Smooth muscle cell (in vitro differentiated cells): ENCODE results near the gene NAPB. TPM values are rescaled to one million over a fixed set of nuclear protein-coding genes. Genes with fewer than 3 reads are reported as not detected.

Source experiments
- DNase-seq: peaks from one replicate; lab custom pipeline; 2025; ENCODE audit not compliant: unreplicated experiment; lab: John Stamatoyannopoulos, UW
- H2AFZ ChIP-seq: fragments of 200-600 bp; sonication (generic); 2 replicates; pipeline ENCODE4 v1.6.0; 2016; ENCODE audit warnings: antibody characterized with exemption, low read depth, mild to moderate bottlenecking
- H3F3A ChIP-seq: fragments of 200-600 bp; sonication (generic); 2 replicates; pipeline ENCODE4 v1.6.0; 2017; ENCODE audit warnings: antibody characterized with exemption, low read depth
- H3K27ac ChIP-seq: fragments of 200-600 bp; sonication (generic); 2 replicates; pipeline ENCODE4 v1.5.1; 2016; ENCODE audit warnings: low read depth, mild to moderate bottlenecking
- H3K27me3 ChIP-seq: fragments of 200-600 bp; sonication (generic); 2 replicates; pipeline ENCODE4 v1.6.1; 2016; ENCODE audit warnings: low read depth, mild to moderate bottlenecking
- H3K36me3 ChIP-seq: fragments of 200-600 bp; sonication (generic); 2 replicates; pipeline ENCODE4 v1.5.1; 2016; ENCODE audit warnings: low read depth
- H3K4me1 ChIP-seq: fragments of 200-600 bp; sonication (generic); 2 replicates; pipeline ENCODE4 v1.5.1; 2016; ENCODE audit warnings: low read depth
- H3K4me2 ChIP-seq: fragments of 200-600 bp; sonication (generic); 2 replicates; pipeline ENCODE4 v1.6.0; 2016; ENCODE audit warnings: mild to moderate bottlenecking
- H3K4me3 ChIP-seq: fragments of 200-600 bp; sonication (generic); 2 replicates; pipeline ENCODE4 v1.5.1; 2016; ENCODE audit warnings: mild to moderate bottlenecking
- H3K79me2 ChIP-seq: fragments of 200-600 bp; sonication (generic); 2 replicates; pipeline ENCODE4 v1.6.0; 2016; ENCODE audit warnings: low read depth, mild to moderate bottlenecking
- H3K9ac ChIP-seq: fragments of 200-600 bp; sonication (generic); 2 replicates; pipeline ENCODE4 v1.6.0; 2016; ENCODE audit warnings: low read depth
- H3K9me3 ChIP-seq: fragments of 200-600 bp; sonication (generic); replicated peaks from 2 replicates; pipeline ENCODE4 v1.5.1; 2016; ENCODE audit warnings: low read depth
- H4K20me1 ChIP-seq: fragments of 200-600 bp; sonication (generic); 2 replicates; pipeline ENCODE4 v1.6.0; 2016; ENCODE audit warnings: low read depth
- WGBS: methylation state at CpG from one replicate; pipeline ENCODE4 v1.1.7; 2016; ENCODE audit warnings: low lambda C conversion rate; 5-methylcytosine and 5-hydroxymethylcytosine counted together
- polyA plus RNA-seq: library from polyadenylated mRNA; unstranded; fragments of >200 nt; fragmentation: Nextera tagmentation; extraction: Ambion mirVana; gene quantifications from 2 replicates; pipeline ENCODE4 v1.2.1, GENCODE V29; 2016
- total RNA-seq: library from RNA; depleted of rRNA; stranded (reverse); fragments of >200 nt; gene quantifications from 2 replicates; pipeline ENCODE4 v1.2.3, GENCODE V29; 2014
- TF ChIP-seq, protein P1 (sequence below): fragments of 200-600 bp; sonication (generic); IDR thresholded peaks from 2 replicates; pipeline ENCODE4 v1.5.1; 2017; ENCODE audit warnings: borderline replicate concordance, mild to moderate bottlenecking, antibody characterized with exemption; ENCODE audit not compliant: insufficient read depth, poor library complexity, severe bottlenecking

Gene NAPB
- total and polyA plus RNA-seq, 2 experiments from 2014 or later: 0.65 to 11.4 TPM

GRCh38 chr20:23456873-23457272, 35.6 kb upstream of the NAPB start:
- TF ChIP-seq, protein P1, sequence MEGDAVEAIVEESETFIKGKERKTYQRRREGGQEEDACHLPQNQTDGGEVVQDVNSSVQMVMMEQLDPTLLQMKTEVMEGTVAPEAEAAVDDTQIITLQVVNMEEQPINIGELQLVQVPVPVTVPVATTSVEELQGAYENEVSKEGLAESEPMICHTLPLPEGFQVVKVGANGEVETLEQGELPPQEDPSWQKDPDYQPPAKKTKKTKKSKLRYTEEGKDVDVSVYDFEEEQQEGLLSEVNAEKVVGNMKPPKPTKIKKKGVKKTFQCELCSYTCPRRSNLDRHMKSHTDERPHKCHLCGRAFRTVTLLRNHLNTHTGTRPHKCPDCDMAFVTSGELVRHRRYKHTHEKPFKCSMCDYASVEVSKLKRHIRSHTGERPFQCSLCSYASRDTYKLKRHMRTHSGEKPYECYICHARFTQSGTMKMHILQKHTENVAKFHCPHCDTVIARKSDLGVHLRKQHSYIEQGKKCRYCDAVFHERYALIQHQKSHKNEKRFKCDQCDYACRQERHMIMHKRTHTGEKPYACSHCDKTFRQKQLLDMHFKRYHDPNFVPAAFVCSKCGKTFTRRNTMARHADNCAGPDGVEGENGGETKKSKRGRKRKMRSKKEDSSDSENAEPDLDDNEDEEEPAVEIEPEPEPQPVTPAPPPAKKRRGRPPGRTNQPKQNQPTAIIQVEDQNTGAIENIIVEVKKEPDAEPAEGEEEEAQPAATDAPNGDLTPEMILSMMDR: no peak
- no peaks in the 10 kb centered on the region for H3K9me3 ChIP-seq
- no peaks in the 10 kb centered on the region for H4K20me1 ChIP-seq
- no peak for DNase-seq
- H3K4me2 ChIP-seq: no peak overlapping the region
- no peak overlapping the region for H3K4me3 ChIP-seq
- no peaks in the 10 kb centered on the region for H3K27me3 ChIP-seq
- 96% methylated on average over 7 of the region's 7 CpGs for WGBS
- H3K27ac ChIP-seq: no peak overlapping the region
- H3F3A ChIP-seq: no peaks in the 10 kb centered on the region
- no peak overlapping the region for H3K9ac ChIP-seq
- H3K36me3 ChIP-seq: no peaks in the 10 kb centered on the region
- H2AFZ ChIP-seq: no peak overlapping the region
- H3K79me2 ChIP-seq: no peaks in the 10 kb centered on the region
- H3K4me1 ChIP-seq: no peaks in the 10 kb centered on the region

- Histone ChIP-seq H4K20me1 (no peaks in the 10 kb centered on the region), H3K36me3 (no peaks in the 10 kb centered on the region), H3K9ac (no peak overlapping the region), H3F3A (no peaks in the 10 kb centered on the region), H3K27ac (no peak overlapping the region), H3K27me3 (no peaks in the 10 kb centered on the region), H3K9me3 (no peaks in the 10 kb centered on the region), H3K4me1 (no peaks in the 10 kb centered on the region), H2AFZ (no peak overlapping the region), H3K4me2 (no peak overlapping the region), H3K79me2 (no peaks in the 10 kb centered on the region), H3K4me3 (no peak overlapping the region)
- no peak for DNase-seq
- 85% methylated on average over 3 of the region's 3 CpGs for WGBS
- TF ChIP-seq, protein P1: no peak
Observed at GRCh38 chr20:23456409-23456808, 35.1 kb upstream of the NAPB start.

DNA sequence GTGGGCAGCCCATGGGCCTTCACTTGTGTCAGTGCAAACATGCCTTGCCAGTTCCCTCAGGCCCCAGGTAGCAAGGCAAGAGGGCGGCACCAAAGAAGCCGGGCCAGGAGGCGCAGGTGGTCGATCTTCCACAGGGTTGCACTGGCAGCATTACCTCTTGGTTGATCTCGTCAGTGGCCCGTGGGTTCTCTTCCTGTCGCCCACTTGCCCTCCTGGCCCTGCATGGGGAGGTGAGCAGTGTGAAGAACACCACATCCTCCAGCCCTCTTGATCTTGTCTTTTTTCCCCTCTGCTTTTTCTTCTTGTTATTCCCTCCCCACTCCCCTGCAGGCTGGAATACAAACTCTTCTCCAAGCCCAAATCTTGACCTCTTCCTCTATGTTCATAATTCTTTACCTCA, 34.4 kb upstream of the NAPB start:
- Histone ChIP-seq H3K27ac (no peak overlapping the region), H3K4me2 (no peak overlapping the region), H3K79me2 (no peaks in the 10 kb centered on the region), H3K9me3 (no peaks in the 10 kb centered on the region), H3K27me3 (no peaks in the 10 kb centered on the region), H4K20me1 (no peaks in the 10 kb centered on the region), H3F3A (no peaks in the 10 kb centered on the region), H3K4me3 (no peak overlapping the region), H2AFZ (no peak overlapping the region), H3K4me1 (no peaks in the 10 kb centered on the region), H3K9ac (no peak overlapping the region), H3K36me3 (no peaks in the 10 kb centered on the region)
- no peak for DNase-seq
- WGBS: 97% methylated on average over 7 of the region's 7 CpGs
- TF ChIP-seq, protein P1: no peak

DNA sequence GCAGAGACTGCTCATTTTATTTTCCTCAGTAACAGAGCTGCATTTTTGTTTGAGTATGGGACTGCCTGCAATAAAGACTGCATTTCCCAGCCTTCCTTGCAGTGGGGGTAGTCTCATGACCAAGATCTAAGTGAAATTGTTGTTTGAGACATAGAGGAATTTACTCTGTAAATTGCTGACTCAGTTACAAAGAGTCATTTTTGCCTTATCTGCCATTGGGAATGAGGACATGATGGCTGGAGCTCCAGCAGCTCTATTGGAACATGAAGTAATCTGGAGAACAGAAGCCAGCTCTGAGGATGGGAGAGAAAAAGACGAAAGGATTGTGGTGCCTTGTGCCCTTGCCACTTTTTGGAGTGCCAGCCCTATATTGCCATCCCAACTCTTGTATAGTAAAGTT, 33.5 kb upstream of the NAPB start:
- Histone ChIP-seq H3K9me3 (no peaks in the 10 kb centered on the region), H3K36me3 (no peaks in the 10 kb centered on the region), H3K9ac (no peak overlapping the region), H3F3A (no peaks in the 10 kb centered on the region), H3K27ac (no peak overlapping the region), H2AFZ (no peak overlapping the region), H4K20me1 (no peaks in the 10 kb centered on the region), H3K79me2 (no peaks in the 10 kb centered on the region), H3K4me3 (no peak overlapping the region), H3K4me1 (no peaks in the 10 kb centered on the region), H3K27me3 (no peaks in the 10 kb centered on the region), H3K4me2 (no peak overlapping the region)
- DNase-seq: no peak
- 94% methylated on average over 1 of the region's 1 CpG for WGBS
- TF ChIP-seq, protein P1: no peak
